NCI-H146 treated with DMSO at 0.1 percent for 48 hours (cell line): ENCODE data around the gene PPDPF.
A peak's percentile ranks its signal among the peaks of the same experiment; 100 is the strongest.
"Not testable (repeated sequence)": the region's sequence is repeated elsewhere in the genome, so short reads cannot be mapped to it uniquely, and the experiment has no call there.

ENCODE experiments used
- DNase-seq: peaks from one replicate; lab custom pipeline; 2025; ENCODE audit not compliant: unreplicated experiment; lab: John Stamatoyannopoulos, UW

The PPDPF gene

DNA sequence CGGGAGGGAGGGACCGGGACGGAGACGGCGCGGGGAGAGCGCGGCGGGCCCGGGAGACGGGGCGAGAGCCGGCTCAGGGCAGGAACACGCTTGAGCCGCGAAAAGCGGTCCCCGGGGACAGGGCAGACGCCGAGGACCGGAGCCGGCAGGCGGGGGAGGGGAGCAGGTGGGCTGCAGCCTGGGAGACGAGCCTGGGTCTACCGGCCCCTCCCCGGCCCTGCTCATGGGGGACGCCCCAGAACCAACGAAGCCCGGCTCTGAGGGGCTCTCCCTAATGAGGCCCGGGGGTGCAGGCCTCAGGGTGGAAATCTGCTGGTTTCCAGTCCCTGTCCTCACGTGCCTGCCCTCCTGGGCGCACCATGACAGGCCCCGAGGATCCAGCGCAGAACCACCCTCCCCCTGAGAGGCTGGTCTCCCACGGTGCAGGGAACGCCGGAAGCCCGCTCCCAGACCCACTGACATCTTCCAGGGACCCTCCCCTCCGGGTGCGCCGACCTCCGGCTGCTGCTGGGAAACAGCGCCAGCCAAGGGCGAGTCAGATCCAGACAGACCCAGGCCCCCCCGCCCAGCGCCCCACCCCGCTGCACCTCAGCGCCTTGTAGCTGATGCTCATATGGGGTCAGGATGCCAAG, 21.1 kb upstream of the PPDPF start:
- no peak for DNase-seq

DNA sequence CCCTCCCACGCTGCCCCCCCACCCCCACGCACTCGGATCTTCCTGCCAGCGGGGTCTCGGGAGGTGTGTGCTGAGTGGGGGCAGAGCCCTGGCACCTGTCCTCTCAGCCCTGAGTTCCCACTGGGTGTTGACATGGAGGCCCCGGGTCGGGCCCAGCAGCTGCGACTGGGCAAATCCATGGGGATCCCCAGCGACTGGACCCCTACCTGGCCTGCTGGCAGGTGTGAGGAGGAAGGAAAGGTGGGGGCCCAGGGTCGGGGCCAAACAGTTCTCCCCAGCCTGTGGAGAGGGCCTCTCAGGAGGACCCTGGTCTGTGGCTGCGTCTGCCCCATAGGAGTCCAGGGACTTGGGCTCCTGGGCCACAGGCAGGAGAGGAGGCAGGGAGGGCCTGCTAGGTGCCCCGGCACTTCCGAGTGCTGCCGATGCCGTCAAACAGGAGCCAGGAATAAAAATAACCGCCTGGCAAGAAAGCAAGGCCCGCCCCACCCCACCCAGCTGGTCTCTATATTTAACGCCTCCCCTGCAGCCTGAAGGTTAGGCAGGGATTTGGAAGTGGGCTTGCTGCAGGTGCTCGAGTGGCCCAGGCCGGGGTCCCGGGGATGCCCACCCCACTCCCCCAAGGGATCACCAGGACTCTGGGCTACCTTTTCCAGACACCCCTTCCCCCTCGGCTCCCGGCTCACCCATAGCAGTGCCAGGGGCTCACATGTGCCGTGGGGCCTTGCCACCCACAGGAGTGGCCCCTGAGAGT, 20.2 kb upstream of the PPDPF start:
- no peak for DNase-seq

GRCh38 chr20:63500902-63501817, 19.4 kb upstream of the PPDPF start:
- DNase-seq: no peak

DNA sequence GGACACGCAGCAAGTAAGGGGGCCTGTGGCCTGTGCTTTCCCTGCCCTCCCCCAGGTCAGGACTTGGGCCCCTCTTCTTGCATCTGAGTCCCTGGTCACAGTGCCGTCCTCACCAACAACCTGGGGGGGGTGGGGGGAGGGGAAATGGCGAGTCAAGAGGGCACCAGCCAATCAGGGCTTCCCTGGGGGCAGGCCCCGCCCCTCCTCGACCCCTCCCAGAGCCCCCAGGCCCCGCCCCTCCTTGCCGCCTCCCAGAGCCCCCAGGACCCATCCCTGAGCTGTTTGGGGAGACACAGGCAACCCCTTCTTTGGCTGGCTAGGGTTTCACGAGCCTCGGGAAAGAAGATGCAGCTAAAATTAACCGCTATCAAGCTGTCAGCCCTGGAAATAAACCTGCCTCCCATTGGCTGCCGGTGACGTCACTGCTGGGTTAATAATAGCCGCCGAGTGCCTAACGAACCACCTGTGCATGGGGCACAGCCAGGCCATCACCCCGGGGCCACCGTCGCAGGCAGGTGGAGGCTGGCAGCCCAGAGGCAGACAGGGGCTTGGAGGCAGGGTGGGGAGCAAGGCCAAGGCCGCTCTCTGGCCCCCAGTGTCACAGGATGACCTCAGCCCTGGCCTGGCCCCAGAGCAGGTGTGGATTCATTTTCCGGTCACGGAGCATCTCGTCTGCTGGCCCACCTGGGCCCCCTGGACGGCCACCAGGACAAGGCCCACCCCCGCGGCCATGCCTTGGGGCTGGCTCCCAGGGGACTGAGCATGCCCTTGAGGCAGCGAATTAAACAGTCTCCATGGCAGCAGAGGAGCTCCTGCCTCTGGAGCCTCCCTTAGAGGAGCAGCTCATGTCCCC, 18.5 kb upstream of the PPDPF start:
- DNase-seq: peak; percentile 94

GRCh38 chr20:63502671-63503172, 17.8 kb upstream of the PPDPF start:
- DNase-seq: peak; percentile 89

- no peak for DNase-seq
These were observed 17.0 kb upstream of the PPDPF start for GRCh38 chr20:63503524-63503923.

GRCh38 chr20:63504642-63505041, 15.9 kb upstream of the PPDPF start:
- DNase-seq: no peak

DNA sequence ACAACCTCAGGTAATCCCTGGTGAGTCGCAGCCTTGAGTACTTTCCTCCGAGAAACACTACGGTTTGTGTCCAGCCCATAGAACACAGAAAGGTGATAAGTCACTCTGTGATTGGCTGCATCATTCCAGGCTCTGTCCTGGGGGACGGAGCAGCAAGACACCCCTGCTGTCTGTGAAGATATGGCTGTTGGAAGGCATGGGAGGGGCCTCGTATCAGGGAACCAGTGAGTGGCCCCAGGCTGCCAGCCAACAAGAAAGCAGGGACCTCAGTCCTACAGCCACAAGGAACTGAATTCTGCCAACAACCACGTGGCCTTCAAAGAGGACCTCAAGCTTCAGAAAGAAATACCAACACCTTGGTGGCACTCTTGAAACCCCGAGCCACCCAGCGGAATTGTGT, 15.3 kb upstream of the PPDPF start:
- DNase-seq: no peak

- no peak for DNase-seq
These were observed 14.8 kb upstream of the PPDPF start for GRCh38 chr20:63505723-63506122.

DNA sequence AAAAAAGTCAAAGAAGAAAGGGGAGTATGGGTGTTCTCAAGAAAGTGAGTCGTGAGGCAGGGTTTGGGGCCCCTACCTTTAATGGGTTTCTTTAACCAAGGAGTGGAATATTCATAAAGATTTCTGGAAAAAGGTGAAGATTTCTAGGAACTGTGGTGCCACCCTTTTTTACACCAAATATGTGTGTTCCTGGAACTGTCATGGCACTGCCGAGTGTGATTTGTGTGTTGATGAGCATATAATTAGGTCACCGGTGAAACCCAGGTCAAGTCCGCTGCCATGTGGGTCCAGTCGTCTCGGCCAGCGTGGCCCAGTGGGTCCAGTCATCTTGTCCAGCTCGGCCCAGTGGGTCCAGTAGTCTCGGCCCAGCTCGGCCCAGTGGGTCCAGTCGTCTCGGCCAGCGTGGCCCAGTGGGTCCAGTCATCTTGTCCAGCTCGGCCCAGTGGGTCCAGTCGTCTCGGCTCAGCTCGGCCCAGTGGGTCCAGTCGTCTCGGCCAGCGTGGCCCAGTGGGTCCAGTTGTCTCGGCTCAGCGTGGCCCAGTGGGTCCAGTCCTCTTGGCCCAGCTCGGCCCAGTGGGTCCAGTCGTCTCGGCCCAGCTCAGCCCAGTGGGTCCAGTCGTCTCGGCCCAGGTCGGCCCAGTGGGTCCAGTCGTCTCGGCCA, 13.4 kb upstream of the PPDPF start:
- no peak for DNase-seq

DNA sequence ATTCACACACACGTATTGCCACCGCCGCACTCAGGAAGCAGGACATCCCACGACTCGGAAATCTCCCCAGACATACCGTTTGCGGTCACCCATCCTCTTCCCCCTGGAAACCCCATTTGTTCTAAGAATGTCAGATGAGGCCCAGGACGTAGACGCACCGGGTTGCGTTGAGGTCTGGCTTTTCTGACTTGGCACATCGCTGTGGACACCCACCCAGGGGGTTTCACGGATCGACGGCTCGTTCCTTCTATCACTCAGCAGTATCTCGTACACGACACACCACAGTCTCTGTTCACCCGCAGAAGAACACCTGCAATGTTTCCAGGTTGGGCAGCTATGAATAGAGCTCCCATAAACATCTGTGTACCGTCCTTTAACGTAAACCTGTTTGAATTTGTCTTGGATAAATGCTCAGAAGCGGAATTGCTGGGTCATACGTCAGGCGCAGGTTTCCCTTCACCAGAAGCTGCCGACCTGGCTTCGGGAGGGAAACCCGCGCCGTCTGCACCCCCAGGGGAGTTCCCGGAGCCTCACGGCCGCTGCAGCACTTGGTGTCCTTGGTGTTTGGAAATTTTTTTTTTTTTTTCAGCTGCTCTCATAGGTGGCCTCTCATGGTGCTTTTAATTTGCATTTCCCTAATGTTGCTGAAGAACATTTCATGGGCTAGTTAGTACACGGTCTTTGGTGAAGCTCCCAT, 12.3 kb upstream of the PPDPF start:
- DNase-seq: no peak

DNA sequence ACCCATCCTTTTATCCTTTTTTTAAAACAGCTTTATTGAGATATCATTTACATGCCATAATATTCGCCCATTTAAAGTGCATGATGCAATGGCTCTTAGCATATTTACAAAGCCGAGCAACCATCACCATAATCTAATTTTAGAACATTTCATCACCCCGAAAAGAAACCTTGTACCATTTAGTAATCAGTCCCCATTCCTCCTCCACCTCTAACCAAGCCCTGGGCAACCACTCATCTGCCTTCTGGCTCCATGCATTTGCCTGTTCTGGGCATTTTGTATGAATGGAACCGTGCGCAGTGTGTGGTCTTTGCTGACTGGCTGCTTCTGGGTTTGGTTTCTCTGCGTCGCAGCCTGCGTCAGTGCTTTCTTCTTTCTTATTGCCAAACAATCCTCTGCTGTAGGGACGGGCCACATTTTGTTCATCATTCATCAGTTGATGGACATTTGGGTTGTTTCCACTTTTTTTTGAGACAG, 11.4 kb upstream of the PPDPF start:
- DNase-seq: no peak

GRCh38 chr20:63513207-63513606, 7.4 kb upstream of the PPDPF start:
- DNase-seq: no peak

DNA sequence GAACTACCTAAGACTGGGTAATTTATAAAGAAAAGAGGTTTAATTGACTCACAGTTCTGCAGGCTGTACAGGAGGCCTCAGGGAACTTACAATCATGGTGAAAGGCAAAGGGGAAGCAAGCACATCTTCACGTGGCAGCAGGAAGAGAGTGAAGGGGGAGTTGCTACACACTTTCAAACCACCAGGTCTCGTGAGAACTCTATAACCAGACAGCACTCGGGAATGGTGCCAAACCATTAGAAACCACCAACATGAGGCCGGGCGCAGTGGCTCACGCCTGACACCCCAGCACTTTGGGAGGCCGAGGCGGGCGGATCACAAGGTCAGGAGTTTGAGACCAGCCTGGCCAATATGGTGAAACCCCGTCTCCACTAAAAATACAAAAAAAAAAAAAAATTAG, 6.0 kb upstream of the PPDPF start:
- not testable (repeated sequence) for DNase-seq

GRCh38 chr20:63517376-63518309, 2.9 kb upstream of the PPDPF start:
- no peak for DNase-seq

DNA sequence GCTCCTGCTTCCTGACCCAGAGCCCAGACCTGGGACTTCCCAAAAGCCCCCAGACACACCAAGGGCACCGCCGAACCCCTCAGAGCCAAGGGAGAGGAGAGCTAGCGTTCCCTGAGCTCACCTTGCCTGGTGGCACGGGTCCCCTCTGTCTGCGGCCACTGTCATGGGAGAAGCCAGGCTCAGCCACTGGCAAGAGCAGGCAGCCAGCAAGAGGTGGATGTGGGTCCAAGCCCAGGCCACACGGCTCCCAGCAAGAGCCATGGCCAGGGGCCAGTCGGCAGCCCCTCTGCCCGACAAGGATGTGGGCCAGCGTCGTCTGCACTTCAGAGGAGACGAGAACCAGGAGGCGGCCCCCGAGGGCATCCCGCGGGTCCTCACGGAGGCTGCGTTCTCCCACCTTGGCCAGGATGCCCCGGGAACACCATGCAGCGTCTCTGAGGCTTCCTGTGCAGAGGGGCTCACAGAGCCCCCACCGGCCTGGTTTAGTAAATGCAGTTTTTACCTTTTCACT, 2.2 kb upstream of the PPDPF start:
- DNase-seq: no peak

DNA sequence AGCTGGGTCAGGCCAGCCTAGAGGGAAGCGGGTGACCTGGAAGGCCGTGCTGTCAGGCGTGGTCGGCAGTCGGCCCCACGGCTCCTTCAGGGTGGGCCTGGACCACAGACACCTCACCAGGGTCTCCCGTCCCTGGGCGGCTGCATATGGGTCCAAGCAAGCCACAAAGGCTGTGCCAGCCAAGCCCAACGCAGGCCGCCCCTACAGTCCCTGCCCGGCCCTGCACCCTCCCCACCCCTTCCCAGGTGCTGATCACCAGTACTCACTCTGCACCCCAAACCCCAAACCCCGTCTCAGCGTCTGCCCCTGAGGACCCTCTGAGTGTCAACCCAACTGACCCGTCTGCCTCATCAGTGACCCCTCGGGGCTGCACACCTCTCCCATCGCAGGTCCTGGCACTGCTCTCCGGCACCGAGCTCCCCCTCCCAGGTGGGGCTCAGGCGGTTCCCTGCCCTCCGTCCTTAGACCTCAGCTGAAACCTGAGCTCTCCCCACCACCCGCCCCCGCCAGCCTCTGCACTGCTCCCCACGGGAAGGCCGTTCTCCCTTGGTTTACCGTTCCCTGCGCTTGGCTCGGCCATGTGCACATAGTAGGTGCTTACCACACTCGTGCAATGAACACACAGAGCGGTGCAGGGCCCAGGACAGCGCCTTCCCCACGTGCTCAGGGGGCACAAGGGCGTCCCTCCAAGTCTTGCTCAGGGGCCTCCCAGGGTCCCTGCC, 1.5 kb upstream of the PPDPF start:
- no peak for DNase-seq
